Hepatocyte (in vitro differentiated cells): ENCODE results near the gene FRAS1. TPM values are rescaled to one million over a fixed set of nuclear protein-coding genes. Genes with fewer than 3 reads are reported as not detected.
A peak's percentile ranks its signal among the peaks of the same experiment; 100 is the strongest.

Experiments
- DNase-seq: peaks from one replicate; pipeline ENCODE4 v3.0.0-alpha.2; 2016; ENCODE audit warnings: low spot score
- H2AFZ ChIP-seq: fragments of 200-600 bp; sonication (generic); 2 replicates; pipeline ENCODE4 v1.6.0; 2016; ENCODE audit warnings: antibody characterized with exemption, mild to moderate bottlenecking
- H3K27ac ChIP-seq: fragments of 200-600 bp; sonication (generic); 2 replicates; pipeline ENCODE4 v1.5.1; 2016; ENCODE audit warnings: mild to moderate bottlenecking
- H3K27me3 ChIP-seq: fragments of 200-600 bp; sonication (generic); 2 replicates; pipeline ENCODE4 v1.6.1; 2016
- H3K36me3 ChIP-seq: fragments of 200-600 bp; sonication (generic); replicated peaks from 2 replicates; pipeline ENCODE4 v1.5.1; 2016; ENCODE audit warnings: low read depth; ENCODE audit not compliant: insufficient read depth
- H3K4me1 ChIP-seq: fragments of 200-600 bp; sonication (generic); 2 replicates; pipeline ENCODE4 v1.5.1; 2016; ENCODE audit warnings: mild to moderate bottlenecking, moderate library complexity; ENCODE audit not compliant: insufficient read depth
- H3K4me2 ChIP-seq: fragments of 200-600 bp; sonication (generic); 2 replicates; pipeline ENCODE4 v1.6.0; 2016
- H3K4me3 ChIP-seq: fragments of 200-600 bp; sonication (generic); 2 replicates; pipeline ENCODE4 v1.5.1; 2016; ENCODE audit warnings: mild to moderate bottlenecking
- H3K79me2 ChIP-seq: fragments of 200-600 bp; sonication (generic); 2 replicates; pipeline ENCODE4 v1.6.0; 2017; ENCODE audit warnings: mild to moderate bottlenecking
- H3K9me2 ChIP-seq: fragments of 200-600 bp; sonication (generic); replicated peaks from 2 replicates; pipeline ENCODE4 v1.6.0; 2017; ENCODE audit warnings: mild to moderate bottlenecking; ENCODE audit not compliant: insufficient read depth
- H3K9me3 ChIP-seq: fragments of 200-600 bp; sonication (generic); 2 replicates; pipeline ENCODE4 v1.5.1; 2016; ENCODE audit warnings: low read depth, mild to moderate bottlenecking
- H4K20me1 ChIP-seq: fragments of 200-600 bp; sonication (generic); 2 replicates; pipeline ENCODE4 v1.6.0; 2016; ENCODE audit warnings: mild to moderate bottlenecking; ENCODE audit not compliant: insufficient read depth, poor library complexity, severe bottlenecking
- CTCF ChIP-seq: fragments of 200-600 bp; sonication (generic); IDR thresholded peaks from 2 replicates; pipeline ENCODE4 v1.5.1; 2016; ENCODE audit warnings: antibody characterized with exemption, mild to moderate bottlenecking; ENCODE audit not compliant: poor library complexity
- EZH2 ChIP-seq: fragments of 200-600 bp; sonication (generic); IDR thresholded peaks from 2 replicates; pipeline ENCODE4 v1.6.1; 2016; ENCODE audit warnings: antibody characterized with exemption, mild to moderate bottlenecking, borderline replicate concordance
- EZH2phosphoT487 ChIP-seq: fragments of 200-600 bp; sonication (generic); IDR thresholded peaks from one replicate; pipeline ENCODE4 v1.6.1; 2018; ENCODE audit warnings: antibody characterized with exemption, mild to moderate bottlenecking, low read depth, moderate library complexity; ENCODE audit not compliant: unreplicated experiment, severe bottlenecking
- WGBS: methylation state at CpG from one replicate; pipeline ENCODE4 v1.1.6; 2016; ENCODE audit warnings: low lambda C conversion rate; ENCODE audit errors: missing lambda C conversion rate; 5-methylcytosine and 5-hydroxymethylcytosine counted together
- polyA plus RNA-seq: library from polyadenylated mRNA; unstranded; fragments of >200 nt; fragmentation: Nextera tagmentation; extraction: Ambion mirVana; gene quantifications from 2 replicates; pipeline ENCODE4 v1.2.1, GENCODE V29; 2016
- total RNA-seq: library from RNA; depleted of rRNA; stranded (reverse); fragments of >200 nt; gene quantifications from 2 replicates; pipeline ENCODE4 v1.2.3, GENCODE V29; 2014

FRAS1 gene
- total and polyA plus RNA-seq, 2 experiments from 2014 or later: 9.3 to 38.5 TPM

GRCh38 chr4:78570117-78570516, 513.0 kb downstream of the FRAS1 start:
- Histone ChIP-seq H3K79me2 (peaks cover 20% of the 10 kb centered on the region), H3K36me3 (no peaks in the 10 kb centered on the region), H4K20me1 (no peaks in the 10 kb centered on the region), H3K4me3 (no peak overlapping the region), H3K4me1 (peaks cover 45% of the 10 kb centered on the region), H3K9me2 (no peaks in the 10 kb centered on the region), H3K27ac (peak overlapping the region; percentile 97), H2AFZ (no peak overlapping the region), H3K4me2 (no peak overlapping the region), H3K27me3 (no peaks in the 10 kb centered on the region), H3K9me3 (no peaks in the 10 kb centered on the region)
- 98% methylated on average over 2 of the region's 2 CpGs for WGBS
- DNase-seq: no peak
- TF ChIP-seq CTCF (no peak), EZH2 (no peak), EZH2phosphoT487 (no peak)

GRCh38 chr4:78571804-78572203, 514.7 kb downstream of the FRAS1 start:
- TF ChIP-seq CTCF (no peak), EZH2phosphoT487 (no peak), EZH2 (no peak)
- DNase-seq: no peak
- Histone ChIP-seq H3K79me2 (peaks cover 20% of the 10 kb centered on the region), H3K4me1 (peaks cover 29% of the 10 kb centered on the region), H4K20me1 (no peaks in the 10 kb centered on the region), H3K4me2 (no peak overlapping the region), H3K27ac (no peak overlapping the region), H3K36me3 (no peaks in the 10 kb centered on the region), H3K27me3 (no peaks in the 10 kb centered on the region), H3K9me2 (no peaks in the 10 kb centered on the region), H2AFZ (no peak overlapping the region), H3K9me3 (no peaks in the 10 kb centered on the region), H3K4me3 (no peak overlapping the region)
- WGBS: 85% methylated on average over 1 of the region's 1 CpG

- Histone ChIP-seq H2AFZ (no peak overlapping the region), H3K79me2 (no peaks in the 10 kb centered on the region), H3K27me3 (no peaks in the 10 kb centered on the region), H3K9me2 (no peaks in the 10 kb centered on the region), H3K4me3 (no peak overlapping the region), H3K27ac (no peak overlapping the region), H3K4me2 (no peak overlapping the region), H3K4me1 (no peaks in the 10 kb centered on the region), H4K20me1 (no peaks in the 10 kb centered on the region), H3K9me3 (no peaks in the 10 kb centered on the region), H3K36me3 (no peaks in the 10 kb centered on the region)
- 98% methylated on average over 3 of the region's 3 CpGs for WGBS
- DNase-seq: no peak
- TF ChIP-seq EZH2phosphoT487 (no peak), CTCF (no peak), EZH2 (no peak)
Observed at GRCh38 chr4:78578674-78579425, 521.7 kb downstream of the FRAS1 start.
